ENCODE measurements around the gene KCNQ1.
A peak's percentile ranks its signal among the peaks of the same experiment; 100 is the strongest.

KCNQ1 gene

DNA sequence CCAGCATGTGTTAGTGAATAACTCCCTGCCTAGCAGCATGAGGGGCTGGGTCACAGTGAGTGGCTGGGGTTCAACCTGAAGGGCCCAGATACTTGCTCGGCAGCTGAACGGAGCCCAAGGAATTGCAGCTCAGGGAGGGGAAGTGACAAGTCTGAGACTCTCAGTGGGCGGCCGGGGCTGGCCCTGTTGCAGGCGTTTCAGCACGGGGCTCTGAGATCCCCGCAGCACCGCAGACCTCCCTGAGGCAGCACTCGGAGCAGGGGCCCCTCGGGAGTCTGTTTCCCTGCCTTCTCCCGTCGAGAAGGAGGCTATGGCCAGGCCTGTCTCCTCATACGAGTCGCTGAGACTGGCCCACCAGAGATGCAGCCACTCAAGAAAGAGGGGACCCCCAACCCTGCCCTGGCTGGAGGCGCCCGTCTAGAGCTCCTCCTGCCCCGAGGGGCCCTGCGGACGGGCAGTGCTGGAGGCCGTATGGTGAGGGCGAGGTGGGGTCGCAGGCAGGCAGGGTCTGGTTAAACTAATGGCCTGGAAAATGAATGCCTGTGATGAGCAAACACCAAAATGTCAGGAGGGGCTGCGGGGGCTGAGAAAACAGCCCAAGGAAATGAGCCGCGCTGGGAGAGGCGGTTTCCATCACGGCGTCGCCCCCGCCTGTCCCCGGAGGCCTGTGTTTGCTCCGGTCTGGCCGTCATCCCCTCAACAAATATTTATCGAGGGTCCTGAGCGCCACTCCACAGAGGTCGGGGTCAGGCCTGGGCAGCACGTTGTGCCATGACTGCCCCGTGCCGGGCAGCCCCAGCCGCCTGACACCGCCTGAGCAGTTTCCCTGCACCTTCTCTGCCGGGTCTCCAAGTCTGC, 35.0 kb upstream of the KCNQ1 start:
- no peak for DNase-seq (ENCODE audit: low read depth in 2 of 2)

DNA sequence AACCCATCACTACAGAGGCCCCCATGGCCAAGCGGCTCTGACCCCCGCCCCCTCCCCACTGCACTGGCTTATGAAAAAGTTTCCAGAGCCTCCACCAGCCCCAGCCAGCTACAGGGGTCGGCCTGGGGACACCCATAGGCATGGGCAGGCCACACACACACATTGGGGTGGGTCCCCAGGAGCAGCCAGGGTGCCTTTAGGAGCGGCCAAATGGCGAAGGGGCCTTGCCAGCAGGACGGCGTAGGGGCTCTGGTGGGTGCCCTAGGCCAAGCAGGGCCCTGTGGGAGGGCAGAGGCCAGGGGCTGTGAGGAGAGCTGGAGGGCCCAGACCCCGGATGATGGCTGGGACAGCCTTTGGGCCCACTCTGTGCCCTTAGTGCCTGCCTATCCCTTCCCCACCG, 34.2 kb upstream of the KCNQ1 start:
- no peak for DNase-seq (ENCODE audit: low read depth in 2 of 2)

DNA sequence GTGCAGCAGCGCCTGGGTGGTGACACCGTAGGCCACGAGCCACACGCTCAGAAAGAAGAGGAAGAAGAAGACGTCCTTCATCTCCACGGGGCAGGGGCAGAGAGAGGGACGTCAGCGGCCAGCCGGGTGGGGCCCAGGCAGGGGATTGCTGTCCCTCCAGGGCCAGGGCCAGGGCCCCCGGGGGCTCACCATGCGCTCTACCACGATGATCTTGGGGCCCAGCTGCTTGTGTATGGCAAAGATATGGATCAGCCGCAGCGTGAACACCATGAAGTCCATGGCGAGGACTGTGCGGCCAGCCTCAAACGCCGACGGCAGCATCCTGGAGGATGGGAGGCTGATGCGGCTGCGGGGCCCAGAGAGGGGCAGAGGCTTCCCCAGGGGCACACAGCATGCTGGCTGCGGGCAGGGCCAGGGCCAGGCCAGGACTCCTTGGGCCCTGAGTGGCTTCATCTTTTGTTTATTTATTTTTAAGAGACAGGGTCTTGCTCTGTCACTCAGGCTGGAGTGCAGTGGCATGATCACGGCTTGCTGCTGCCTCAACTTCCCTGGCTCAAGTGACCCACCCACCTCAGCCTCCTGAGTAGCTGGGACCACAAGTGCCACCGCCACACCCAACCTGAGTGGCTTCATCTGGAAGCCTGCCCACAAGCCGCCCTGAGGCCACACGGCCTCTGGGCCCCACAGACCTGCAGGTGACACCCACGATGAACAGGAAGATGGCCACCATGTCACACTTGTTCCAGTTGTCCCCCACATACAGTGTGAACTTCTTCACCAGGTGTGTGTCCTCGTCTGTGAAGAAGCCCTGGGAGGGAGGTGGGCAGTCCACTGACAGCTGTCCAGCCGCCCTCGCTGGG, 33.1 kb upstream of the KCNQ1 start:
- no peak for DNase-seq (ENCODE audit: low read depth in 2 of 2)

DNA sequence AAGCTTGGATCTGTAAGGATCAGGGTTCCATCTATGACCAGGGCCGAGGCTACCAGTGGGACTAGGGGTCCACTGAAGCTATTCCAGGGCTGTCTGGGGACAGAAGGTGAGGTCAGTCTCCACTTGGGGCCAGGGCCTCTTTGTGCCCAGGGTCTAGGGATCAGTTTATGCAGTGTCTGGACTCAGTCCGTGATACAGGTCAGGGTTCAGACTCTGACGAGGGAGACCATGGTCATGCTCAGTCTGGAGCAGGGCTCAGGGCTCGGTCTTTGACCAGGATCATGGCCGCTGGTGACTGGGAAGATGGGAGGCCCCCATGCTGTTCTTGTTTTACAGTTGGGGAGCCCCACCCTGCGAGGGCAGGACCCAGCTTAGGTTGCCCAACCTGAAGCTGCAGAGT, 32.5 kb upstream of the KCNQ1 start:
- no peak for DNase-seq (ENCODE audit: low read depth in 2 of 2)

DNA sequence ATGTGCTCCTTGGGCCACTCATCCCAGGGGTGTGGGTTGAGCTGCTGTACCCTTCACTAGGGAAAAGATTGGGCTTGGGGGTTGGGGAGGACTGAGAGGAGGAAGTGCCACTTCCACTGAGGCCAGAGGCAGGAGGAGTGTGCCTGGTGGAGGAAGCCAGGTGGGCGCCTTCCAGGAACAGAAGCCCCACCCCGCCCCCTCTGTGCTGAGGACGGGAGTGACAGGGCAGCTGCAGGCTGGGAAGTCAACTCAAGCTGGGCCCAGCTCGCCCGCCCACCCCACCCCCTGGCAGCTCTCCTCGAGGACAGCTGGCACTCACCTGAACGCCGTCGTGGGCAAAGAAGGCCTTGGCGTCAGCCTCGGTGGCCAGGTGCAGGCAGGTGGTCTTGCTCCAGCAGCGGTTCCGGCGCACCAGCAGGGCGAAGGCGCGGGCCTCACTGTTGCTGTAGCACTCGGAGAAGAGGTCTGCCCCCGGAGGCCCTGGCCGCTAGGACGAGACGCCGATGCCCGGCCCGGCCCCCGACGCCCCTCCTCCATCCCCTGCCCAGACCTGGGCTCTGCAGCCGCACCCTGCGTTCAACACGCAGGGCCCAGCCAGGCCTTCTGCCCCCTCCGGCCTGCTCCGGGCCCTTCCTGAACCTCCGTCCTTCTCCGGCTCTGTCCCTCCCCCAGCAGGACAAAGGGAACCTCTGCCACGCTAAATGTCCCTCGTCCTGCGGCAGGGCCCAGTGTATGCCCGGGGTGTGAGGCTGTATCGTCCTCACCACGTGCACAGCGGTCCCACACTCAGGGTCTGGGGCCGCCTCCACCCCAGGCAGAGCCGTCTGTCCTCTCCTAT, 30.8 kb upstream of the KCNQ1 start:
- no peak for DNase-seq (ENCODE audit: low read depth in 2 of 2)

DNA sequence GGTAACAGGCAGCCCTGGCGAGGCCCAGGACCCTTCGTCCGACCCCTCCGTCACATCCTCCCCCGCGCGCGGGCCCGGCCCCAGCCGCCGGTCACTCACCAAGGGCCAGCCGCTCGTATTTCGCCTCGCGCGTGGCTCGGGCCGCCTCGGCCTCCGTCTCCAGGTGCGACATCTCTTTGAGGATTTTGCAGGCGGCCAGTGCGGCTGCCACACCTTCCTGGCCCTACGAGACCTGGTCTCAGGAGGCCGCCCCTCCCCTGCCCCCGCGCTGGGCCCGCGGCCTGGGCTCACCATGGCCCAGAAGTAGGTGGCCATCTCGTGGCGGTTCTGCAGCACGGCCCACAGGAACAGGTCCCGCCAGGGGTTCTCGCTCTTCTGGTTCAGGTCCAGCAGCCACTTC, 30.2 kb upstream of the KCNQ1 start:
- DNase-seq (ENCODE audit: low read depth in 2 of 2) = no peak

DNA sequence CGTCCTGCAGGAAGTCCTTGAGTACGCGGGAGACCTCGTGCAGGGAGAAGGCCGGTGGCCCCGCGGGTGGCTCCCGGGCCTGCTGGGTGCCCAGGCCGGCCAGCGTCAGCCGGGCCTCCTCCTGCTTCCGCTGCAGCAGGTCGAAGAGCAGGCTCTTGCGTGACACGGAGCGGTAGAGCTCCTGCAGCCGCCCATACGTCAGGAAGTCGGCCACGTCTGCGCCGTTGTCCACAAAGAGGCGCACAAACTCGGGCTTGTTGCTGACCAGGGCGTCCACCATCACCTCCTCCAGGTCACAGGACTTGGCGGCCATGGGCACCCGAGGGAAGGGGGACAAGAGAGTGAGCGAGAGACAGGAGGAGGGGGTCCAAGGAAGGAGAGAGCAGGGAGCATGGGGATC, 29.6 kb upstream of the KCNQ1 start:
- DNase-seq (ENCODE audit: low read depth in 2 of 2) = no peak

DNA sequence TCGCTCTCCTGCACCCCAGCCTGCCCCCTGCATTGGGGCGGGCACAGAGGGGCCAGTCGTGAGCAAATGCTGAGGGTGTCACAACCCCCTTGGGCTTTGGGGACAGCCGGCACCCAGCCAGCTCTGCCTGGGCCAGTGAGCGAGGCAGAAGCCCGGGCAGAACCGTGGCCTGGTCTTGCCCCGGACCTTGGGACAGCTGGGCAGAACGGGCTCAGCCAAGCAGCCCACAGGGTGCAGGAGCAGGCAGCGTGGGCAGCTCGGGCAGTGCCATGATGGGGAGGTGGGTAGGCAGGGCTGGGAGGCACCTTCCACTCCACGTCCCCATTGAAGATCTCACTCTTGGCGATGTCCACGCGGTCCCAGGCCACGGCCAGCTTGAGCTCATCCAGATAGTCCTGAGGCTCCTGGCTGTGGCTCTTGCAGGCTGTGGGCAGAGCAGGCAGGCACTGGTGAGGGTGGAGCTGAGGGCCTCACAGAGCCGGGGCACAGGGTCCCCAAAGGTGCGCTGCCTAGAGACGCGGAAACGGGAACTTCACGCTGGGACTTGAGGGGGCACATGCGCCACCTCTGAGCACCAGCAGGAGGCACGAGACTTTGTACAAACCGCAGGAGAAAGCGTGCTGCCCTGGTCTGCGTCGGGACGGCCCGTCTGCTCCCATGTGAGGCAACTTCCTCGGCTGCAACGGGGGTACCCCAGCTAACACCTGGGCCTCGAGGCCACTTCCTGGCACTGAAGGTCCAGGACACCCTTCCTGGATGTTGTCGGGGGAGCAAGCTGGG, 29.0 kb upstream of the KCNQ1 start:
- DNase-seq (ENCODE audit: low read depth in 2 of 2) = no peak

DNA sequence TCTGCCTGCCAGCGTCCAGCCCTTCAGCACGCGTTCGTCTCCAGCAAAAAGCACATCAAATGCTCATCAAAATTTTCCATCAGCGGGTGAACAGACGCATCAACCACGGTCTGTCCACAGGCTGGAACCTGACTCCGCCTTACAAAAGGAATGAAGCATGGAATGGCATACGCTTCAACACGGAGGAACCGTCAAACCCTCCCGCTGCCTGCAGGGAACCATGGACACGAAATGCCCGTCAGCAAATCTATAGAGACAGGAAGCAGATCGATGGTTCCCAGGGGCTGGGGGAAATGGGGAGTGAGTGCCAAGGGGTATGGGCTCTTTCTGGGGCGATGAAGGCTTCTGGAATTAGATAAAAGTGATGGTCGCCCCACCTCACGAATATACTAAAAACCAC, 28.0 kb upstream of the KCNQ1 start:
- no peak for DNase-seq (ENCODE audit: low read depth in 2 of 2)

DNA sequence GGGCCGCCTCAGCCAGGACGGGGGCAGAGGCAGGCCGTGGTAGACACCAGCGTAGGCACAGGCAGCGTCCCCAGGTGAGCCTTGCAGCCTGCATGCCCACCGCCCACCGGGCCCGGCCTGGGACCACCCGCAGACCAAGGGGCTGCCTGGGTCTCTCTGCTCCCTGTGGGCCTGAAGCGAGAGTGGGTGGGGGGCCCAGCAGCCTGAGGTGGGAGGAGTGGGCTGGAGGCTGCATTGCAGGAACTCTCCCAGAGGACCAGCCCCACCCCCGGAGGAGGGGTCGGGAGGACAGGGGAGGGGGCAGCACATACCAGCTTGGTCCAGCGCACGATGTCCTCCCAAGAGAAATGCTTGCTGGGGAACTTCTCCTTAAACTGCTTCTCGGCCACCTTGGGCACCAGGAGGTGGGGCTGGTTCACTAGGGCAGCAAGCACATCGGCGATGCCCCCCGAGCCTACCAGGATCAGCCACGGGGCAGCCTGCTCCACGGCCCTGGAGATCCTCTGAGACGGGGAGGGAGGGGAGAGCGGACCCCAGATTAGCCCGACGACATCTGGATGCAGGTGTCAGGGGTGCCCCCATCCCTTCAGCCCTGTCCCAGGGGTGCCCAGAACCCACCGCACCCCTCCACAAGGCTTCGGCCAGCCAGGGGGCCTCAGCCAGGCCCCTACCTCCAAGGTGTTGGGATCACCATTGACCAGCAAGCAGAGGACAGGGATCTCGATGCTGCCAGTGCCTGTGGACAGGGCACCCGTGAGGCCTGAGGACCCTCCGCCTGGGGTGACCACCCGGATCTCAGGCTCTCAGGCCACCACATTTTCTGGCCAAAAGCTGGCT, 26.7 kb upstream of the KCNQ1 start:
- no peak for DNase-seq (ENCODE audit: low read depth in 2 of 2)

DNA sequence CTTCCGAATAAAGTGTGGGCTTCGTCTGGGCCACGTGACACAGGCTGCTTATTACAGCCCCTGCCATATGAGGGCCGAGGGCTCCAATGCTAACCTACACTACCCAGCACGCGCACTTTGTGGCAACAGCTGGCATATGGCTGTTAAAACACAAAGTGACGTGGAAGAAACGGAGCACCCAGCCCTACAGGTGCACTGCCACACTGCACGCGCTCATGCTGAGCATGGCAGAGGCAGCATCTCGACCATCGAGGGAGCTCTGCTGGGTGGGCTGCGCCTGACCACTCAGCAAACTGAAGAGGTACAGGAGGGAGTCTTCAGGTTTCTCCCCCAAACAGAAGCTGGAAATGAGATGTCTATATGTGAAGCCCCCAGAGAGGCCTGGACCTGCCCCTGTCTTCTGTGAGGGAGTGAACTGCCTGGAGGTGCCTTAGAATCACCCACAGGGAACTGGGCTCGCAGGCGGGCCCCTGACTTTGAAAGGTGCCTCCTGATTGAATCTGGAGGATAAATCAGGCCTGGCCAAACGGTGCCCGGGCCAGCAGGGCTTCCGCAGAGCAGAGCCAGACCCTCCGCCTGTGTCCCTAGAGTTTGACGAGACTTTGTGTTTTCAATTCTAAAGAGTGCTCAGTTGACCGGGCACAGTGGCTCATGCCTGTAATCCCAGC, 26.0 kb upstream of the KCNQ1 start:
- DNase-seq (ENCODE audit: low read depth in 2 of 2) = no peak

DNA sequence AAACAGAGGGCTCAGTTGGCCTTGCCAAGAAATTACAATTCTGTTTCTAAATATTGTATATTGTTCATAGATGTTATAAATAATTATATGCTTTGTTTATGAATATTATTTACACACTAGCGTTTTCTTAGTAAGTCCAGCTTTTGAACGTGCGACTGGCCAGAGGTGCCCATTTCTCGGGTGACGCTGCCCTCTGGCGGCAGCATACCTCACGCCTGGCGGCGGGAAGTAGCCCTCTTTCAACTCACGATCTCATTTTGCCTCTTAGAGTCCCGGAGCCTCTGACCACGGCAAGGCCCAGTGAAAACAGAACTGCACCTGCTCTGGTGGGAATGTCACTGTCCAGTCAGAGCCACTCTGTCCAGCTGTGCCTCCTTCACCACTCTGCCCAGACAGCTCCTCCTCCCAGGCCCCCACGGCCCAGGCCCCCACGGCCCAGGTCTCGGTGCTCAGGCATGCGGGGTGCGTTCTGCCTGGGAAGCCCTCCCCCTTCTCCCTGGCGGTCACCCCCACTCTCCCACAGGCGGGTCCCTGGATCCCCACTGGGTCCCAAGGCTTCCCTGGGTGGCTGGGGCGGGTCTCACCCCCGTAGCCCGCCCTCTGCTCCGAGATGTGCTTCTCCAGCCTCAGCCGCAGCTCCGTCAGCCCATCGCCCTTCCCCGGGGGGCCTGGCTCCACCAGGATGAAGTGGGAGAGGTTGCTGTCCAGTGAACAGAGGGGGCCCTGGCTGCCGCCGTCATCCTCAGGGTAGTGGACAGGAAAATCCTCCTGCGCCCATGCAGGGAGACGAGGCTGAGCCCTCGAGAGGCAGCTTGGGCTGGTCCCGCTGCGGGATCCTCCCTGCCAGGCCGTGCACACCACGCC, 24.9 kb upstream of the KCNQ1 start:
- DNase-seq (ENCODE audit: low read depth in 2 of 2) = peak; percentile 26 to 30

DNA sequence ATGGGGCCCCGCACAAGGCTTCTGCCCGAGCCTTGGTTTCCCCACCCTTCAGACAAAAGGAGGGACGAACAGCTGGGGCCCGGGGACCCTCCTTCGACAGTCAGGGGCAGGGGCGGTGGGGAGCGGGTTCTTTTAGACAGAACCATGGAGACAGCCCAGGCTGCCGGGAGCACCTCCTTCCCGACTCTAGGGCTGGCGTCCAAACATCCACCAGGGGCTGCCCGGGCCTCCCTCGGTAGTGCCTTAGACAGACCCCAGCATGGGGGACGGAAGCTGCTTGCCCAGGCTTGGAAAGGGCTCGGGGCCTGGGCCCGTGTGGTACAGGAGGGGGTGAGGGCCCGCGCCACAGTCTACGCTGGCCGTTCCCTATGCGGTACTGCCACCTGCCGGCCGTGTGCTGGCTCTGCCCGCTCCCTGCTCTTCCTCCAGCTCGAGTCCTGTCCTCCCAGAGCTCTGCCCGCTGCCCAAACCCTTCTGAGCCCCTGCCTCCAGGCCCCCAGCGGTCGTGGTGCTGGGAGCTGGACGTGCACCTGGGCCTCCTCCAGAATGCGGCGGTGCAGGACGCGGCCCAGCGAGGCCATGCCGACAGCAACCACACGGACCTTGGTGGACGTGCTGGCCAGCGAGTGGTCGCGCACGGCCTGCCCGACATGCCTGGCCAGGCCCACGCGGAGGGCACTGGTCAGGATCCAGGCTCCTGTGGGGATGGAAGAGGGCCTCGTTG, 24.1 kb upstream of the KCNQ1 start:
- peak; percentile 20 to 28 for DNase-seq (ENCODE audit: low read depth in 2 of 2)

DNA sequence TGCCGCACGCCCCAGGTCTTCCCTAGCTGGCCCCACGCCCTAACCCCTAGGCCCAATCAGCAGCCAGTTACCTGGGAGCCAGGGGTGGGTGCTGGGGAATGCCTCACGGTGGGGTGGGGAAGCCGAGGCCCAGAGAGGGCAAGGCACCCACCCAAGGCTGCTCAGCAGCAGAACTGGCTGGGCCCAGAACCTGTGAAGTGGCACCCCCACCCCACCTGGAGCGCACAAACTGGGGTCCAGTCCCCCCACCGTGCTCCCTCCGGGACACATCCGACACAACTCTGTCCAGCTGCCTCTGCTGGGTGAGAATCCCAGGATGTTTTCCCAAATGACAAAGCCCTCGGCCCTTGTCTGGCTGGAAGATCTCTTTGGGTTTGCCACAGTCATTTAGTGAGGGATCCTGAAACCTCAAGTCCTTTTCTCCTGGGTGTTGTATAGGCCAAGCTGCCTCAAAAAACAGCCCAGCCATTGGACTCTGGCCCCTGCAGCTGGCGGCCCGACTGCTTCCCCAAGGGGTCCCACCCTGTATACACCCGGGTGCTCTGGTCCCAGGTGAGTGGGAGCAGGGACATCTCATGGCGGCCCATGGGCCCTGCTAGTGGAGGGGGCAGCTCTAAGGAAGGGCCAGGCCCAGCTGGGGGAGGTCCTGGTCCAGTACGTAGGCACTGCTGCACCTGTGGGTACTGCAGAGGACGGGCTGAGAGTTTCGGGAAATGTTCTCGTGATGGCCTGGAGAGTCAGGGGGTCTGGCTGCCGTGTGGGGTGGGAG, 23.4 kb upstream of the KCNQ1 start:
- DNase-seq (ENCODE audit: low read depth in 2 of 2) = no peak

DNA sequence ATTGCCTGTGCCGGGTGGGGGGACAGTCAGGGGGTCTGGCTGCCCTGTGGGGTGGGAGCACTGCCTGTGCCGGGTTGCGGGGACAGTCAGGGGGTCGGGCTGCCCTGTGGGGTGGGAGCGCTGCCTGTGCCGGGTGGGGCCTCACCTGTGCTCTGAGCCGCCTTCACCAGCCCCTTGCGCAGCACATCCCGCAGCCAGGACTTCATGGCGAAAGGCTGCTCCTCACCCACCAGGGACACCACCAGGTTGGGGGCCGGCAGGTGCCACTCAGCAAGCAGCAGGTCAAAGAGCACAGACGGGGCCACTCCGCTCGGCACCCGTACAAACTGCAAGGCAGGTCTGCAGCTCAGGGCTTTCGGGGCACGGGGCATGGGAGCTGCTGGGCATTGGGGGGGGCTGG, 22.8 kb upstream of the KCNQ1 start:
- DNase-seq (ENCODE audit: low read depth in 2 of 2) = no peak

DNA sequence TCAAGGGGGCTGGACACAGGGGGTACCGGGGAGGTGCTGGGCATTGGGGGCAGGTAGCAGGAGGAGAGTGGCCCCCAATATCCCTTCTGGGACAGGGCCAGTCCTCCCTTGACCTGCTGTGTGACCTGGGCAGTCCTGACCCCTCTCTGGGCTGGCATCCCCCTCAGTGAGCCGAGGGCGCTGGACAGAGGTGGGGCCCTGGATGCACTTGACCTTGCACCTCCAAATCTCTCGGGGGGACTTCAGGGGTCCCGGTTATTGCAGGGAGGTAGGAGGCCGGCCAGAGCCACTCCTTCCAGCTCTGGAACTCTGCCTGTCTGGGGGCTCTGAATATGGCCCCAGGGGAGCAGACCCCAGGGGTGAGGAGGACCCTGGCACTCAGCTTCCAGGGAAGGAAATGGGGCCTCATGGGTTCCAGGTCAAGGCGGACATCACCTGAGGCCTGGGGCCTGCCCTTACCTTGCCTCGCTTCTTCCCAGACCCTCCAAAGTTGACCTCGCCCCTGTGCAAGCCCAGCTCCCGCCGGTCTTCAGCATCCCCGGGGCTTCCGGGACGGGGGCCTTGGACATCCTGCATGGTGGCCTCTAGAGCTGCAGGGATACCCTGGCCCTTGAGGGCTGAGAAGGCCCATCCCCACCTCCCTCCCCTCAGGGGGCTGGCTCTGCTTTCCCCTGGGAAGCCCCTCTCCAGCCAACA, 22.2 kb upstream of the KCNQ1 start:
- DNase-seq (ENCODE audit: low read depth in 2 of 2) = no peak

All from fibroblast of skin of left quadriceps (primary cell).